ENCODE measurements around the gene MEF2B.
A peak's percentile ranks its signal among the peaks of the same experiment; 100 is the strongest.
"Not testable (repeated sequence)": the region's sequence is repeated elsewhere in the genome, so short reads cannot be mapped to it uniquely, and the experiment has no call there.

Gene MEF2B

DNA sequence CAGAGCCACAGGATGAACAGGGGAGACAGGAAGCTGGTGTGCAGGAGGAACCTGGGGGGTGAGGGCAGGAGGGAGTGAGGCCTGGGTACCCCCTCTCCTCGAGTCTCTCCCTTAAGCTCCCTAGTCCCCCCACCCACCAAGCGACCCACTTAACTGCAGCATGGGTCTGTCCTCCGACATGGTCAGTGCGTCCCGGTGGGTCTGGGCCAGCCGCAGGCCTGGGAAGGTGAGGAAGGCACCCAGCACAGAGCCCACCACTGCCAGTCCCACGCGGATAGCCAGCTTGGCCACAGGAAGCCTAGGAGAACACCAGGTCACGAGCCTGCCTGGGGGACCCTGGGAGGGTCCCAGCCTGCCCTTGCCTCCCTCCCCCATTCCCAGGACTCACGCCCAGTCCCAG, 48.7 kb downstream of the MEF2B start:
- DNase-seq: no peak

DNA sequence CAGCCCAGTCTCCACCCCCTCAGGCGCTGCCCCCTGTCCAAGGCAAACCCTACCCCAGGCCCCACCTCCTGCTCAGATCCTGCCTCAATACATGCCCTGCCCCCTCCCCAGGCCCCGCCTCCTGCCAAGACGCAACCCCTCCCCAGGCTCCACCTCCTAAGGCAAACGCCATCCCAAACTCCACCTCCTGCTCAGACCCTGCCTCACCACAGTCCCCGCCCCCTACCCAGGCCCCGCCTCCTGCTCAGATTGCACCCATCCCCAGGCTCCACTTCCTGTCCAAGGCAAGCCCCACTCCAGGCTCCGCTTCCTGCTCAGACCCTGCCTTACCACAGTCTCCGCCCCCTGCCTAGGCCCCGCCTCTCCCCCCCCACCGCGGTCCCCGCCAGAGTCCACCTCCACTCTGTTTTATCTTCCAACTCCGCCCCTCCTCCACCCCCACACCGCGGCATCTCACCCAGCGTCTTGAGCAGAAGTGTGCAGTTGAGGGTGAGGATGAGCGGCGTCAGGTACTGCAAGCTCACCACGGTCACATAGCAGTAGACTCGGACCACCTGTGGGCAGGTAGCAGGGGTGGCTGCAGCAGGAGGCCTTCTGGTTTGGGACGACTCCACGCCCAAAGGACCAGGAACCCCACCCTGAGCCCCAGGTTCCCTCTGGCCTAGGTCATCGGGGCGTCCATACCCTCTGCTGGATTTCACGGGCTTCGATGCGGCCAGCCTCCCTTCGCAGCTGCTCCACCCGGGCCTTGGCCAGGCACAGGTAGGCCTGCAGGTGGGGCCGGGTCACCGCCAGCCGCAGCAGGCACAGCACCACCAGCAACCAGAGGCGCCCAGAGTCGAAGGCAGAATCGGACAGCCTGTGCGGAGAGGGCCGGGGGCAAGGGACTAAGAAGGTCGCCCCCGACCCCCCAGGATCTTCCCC, 49.5 kb downstream of the MEF2B start:
- no peak for DNase-seq

DNA sequence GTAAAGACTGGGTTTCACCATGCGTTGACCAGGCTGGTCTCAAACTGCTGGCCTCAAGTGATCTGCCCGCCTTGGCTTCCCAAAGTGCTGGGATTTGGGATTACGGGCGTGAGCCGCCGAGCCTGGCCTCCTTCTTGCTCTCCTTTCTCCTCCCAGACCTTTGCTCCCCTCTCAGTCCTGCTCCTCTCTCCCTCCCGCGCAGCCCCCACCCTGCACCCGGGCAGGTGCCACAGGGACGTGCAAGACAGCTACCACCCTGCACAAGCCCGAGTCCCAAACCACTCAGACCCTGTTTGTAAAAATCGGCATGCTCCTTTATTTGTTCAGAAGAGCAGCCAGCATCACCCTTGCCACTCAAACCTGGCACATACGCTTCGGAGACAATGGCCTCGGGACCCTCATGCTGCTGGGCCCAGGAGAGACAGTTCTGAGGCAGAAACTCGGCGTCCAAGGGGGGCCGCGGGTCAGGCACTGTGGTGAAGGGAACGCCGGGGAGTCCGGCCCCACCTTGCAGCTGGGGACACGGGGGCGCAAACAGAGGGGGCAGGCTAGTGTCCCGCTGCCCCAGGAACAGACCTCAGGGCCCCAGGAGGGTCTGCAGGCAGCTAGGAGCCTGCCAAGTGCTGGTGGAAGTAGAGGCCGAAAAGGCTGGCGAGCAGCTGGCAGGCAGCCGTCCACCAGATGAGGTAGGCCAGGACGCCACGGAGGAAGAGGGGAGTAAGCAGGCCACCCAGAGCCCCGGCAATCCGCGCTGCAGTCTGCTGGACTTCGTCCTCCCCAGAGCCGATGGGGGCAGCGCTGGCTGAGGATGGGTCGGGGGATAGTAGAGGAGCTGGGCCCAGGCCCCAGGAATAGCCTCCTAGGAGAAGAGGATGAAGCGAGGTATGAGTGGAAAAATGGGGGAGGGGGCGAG, 50.5 kb downstream of the MEF2B start:
- no peak for DNase-seq

DNA sequence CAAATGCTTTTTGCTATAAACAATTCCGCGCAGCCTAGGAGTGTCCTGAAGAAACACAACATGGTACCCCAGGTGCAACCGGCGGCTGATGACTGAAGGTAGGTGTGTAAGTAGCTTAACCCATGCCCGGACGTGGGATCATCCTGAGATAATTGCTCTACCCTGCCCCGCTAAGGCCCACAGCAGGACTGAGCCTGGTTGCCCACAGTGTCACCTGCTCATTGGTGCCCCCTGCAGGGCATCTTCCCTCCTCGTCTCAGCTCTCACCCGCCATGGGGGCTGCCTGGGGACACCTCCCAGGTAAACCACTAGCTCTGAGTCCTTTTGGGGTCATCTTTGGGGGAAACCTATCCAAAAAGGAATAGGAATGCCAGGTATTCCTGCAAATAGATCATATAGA, 54.1 kb downstream of the MEF2B start:
- DNase-seq: no peak

DNA sequence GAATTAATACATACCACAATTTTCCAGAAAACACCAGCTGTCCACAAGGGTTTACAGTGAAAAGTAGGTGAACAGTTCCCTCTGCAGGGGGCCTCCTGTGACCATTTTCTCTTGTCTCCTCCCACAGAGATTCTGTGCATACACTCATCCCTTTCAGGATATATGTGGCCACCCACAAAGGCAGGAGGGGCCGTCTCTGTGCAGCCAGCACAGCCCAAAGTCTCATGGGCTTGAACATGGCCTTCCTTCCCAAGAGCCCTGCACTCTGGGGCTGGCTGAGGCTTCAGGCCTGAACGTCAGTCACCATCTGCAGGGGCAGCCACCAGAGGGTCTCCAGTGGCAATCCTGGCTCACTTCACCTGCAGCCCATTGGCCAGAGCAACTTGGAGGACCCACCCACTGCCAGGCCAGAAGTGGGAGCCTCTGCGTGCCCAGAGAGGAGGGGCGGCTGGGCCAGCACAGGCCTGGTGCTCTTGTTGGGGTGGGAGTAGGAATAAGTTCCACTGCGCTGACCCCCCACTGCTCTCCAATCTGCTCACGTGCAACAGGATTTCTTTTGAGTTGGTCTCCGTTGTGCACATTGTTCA, 56.9 kb downstream of the MEF2B start:
- peak; percentile 3 for DNase-seq

DNA sequence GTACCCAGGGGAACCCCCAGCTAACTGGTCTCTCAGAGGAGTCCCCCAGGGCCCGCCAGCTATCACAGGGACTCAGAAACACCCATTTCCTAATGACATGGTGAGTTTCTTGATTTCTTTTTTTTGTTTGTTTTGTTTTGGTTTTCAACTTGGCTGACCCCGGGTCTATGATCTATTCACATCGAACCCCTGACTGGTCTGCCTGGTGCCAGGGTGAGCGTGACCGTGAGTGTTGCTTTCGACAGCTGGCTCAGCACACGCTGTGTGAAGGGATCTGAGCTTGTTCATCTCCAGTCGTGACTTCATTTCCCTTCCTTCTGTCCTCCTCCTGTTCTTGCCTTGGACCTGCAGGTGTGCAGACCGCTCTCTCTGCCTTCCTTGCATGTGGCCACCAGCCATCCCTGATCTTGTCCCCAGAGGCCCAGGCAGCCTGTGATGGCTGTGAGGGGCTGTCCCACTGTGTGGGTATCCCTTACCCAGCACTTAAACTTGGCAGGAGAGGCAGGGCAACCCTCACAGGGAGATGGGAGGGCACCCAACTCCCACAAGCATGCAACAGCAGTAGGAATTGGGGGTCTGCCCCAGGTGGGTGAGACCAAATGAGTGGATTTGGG, 58.0 kb downstream of the MEF2B start:
- no peak for DNase-seq

DNA sequence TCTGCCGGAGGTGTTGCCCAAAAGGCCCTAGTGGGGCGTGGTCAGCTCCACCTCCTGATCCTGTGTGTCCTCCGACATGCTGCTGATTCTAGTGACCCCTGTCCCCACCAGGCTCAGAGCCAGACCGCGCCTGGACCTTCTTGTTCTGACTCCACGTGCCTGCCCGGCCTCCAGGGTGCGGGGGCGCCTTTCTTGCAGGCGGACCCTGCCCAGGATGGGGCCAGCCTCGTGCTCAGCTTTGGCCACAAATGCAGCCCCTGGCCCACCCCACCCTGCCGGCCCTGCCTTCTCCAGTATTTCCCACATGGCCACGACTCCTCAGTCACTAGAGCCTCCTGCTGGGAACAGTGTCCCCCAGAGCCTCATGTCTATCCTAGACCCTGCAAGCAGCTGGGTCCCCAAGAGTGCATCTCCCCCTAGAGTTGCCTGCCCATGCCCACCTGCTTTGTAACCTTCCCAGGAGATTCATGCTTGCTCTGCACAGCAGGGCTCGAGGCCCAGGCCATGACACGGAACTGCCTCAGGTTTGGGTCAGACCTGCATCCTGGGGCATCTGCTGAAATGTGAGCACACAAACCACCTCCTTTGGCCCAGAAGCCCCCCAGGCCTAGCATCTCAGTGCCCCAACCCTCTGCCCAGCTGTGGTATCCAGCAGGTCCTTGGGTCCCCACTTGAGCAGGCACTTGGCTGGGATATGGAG, 58.8 kb downstream of the MEF2B start:
- DNase-seq: no peak

DNA sequence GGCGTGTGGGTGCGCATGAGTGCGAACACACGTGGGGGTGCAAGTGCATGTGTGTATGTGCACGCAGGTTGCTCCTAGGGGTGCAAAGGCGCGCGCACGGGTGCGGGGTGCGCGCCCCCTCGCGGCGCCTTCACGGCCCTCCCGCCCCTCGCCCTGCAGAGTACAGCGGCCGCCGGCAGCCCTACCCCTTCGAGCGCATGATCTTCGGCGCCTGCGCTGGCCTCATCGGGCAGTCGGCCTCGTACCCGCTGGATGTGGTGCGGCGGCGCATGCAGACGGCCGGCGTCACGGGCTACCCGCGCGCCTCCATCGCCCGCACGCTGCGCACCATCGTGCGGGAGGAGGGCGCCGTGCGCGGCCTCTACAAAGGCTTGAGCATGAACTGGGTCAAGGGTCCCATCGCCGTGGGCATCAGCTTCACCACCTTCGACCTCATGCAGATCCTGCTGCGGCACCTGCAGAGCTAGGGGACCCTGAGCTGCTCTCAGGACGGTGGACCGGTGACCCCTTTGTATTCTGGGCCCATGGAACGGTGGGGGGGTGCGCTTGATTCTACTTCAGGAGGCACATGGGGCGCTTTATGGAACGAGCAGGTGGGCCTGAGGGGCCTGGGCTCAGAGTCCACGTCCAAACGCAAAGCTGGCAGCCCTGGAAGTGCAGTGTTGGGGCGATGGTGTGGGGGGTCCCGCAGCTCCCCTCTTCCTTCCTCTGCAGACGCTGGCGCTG, 59.5 kb downstream of the MEF2B start:
- DNase-seq: no peak

DNA sequence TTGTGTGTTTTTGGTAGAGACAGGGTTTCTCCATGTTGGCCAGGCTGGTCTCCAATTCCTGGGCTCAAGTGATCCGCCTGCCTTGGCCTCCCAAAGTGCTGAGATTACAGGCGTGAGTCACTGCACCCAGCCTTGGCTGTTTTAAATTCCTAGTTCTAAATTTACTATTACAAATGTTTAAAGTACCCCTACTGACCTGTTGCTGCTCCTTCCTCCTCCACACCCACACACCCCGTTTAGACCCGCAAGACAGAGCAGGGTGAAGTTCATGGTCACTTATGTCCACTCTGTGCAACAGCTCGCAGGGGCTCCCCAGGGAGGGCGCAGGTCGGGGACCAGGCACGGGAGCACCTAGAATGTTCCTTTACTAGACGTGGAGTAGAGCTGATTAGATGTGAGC, 60.5 kb downstream of the MEF2B start:
- DNase-seq: no peak

DNA sequence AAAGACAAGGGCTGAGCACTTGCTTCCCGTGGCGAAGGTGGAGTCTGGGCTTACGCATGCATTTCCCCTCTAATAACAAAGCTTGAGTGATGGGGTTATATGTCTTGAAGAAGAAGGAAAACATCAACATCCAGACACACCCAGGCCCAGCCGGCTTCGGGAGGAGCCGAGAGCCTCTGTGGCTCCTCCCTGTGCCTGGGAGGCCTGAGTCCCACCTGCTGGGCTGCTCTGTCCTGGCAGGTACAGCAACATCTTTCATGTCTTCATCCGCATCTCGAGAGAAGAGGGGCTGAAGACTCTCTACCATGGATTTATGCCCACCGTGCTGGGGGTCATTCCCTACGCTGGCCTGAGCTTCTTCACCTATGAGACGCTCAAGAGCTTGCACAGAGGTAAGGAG, 62.4 kb downstream of the MEF2B start:
- no peak for DNase-seq

DNA sequence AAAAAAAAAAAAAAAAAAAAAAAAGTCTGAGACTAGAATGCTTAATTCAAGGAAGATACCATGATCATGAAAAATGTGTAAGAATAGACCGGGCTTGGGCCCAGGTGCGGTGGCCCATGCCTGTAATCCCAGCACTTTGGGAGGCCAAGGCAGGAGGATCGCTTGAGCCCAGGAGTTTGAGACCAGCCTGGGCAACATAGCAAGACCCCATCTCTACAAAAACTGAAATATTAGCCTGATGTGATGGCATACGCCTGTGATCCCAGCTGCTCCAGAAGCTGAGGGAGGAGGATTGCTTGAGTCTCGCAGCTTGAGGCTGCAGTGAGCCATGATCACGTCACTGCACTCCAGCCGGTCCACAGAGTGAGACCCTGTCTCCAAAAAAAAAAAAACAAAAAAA, 63.1 kb downstream of the MEF2B start:
- DNase-seq: not testable (repeated sequence)

DNA sequence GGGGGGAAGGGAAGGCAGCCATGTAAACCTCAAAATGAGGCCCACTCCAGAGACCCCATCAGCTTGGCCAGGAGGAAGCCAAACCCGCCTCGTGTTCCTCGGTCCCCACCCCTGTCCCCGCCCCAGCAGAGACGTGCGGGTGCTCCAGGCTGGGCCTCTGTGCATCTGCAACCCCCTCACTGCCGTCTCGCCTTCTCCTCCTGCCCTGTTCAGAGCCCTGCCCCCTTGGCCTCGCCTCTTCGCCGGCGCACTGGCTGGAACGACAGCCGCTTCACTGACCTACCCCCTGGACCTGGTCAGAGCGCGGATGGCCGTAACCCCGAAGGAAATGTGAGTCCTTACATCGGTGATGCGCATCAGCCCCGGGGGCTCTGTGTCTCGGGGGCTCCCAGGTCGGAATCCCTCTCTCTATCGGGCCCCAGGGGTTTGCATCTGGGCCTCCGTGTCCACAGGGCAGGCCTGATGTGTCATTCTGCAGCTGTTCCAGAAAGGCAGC, 64.0 kb downstream of the MEF2B start:
- DNase-seq: no peak

DNA sequence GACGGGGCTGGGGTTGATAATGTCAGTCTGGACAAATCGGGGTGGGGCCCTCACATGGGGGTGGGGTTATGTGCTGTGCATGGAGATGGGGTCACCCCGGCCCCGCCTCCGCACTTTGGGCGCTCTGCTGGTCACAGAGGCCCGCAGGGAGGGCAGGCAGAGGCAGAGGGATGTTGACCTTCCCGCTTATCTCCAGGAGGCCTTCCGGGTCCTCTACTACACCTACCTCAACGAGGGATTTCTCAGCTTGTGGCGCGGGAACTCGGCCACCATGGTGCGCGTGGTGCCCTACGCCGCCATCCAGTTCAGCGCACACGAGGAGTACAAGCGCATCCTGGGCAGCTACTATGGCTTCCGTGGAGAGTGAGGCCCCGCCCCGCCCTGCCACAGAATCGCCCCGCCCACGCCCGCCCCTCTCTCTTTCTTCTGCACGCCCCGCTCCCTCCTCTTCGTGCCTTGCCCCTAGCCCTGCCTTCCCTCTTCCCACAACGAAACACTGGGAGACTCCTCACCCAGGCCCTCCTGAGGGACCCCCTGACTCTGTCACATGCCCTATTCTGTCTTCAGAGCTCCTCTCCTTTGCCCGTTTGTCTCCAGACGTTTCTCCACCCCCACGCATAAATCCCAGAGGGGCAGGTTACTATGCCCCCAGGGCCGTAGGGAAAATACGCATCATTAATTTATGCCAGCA, 64.6 kb downstream of the MEF2B start:
- DNase-seq: no peak

DNA sequence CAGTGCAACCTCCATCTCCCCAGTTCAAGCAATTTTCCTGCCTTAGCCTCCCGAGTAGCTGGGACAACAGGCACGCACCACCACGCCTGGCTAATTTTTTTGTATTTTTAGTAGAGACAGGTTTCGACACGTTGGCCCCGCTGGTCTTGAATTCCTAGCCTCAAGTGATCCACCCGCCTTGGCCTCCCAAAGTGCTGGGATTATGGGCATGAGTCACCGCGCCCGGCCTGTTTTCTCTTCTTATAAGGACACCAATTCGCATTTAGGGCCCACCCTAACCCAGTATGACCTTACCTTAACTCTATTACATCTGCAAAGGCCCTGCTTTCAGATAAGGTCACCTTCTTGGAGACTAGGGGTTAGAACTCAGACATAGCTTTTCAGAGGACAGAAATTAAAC, 66.9 kb downstream of the MEF2B start:
- DNase-seq: no peak

DNA sequence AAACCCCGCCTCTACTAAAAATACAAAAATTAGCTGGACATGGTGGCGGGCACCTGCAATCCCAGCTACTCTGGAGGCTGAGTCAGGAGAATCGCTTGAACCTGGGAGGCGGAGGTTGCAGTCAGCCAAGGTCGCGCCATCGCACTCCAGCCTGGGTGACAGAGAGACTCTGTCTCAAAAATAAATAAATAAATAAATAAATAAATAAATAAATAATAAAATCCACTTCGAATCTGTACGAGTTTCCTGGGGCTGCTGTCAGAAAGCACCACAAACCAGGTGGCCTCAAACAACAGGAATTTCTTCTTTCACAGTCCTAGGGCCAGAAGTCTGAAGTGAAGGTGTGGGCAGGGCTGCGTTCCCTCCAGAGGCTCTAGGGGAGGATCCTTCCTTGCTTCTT, 67.5 kb downstream of the MEF2B start:
- DNase-seq: not testable (repeated sequence)

DNA sequence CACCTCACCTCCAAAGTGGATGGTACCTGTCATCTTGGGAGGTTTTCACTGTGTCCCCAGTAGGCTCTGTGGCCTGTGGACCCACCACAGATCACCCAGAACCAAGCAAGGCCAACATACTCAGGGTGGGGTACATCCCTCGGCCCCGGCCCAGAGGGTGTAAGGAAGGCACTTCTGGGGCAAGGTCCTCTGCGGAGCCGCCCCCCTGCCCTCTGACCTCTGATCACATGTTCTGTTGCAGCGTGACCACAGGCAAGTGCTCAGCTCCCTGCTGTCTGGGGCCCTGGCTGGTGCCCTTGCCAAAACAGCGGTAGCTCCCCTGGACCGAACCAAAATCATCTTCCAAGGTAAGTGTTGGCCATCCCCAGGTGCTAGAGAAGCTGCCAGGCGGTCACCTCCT, 68.5 kb downstream of the MEF2B start:
- DNase-seq: no peak

DNA sequence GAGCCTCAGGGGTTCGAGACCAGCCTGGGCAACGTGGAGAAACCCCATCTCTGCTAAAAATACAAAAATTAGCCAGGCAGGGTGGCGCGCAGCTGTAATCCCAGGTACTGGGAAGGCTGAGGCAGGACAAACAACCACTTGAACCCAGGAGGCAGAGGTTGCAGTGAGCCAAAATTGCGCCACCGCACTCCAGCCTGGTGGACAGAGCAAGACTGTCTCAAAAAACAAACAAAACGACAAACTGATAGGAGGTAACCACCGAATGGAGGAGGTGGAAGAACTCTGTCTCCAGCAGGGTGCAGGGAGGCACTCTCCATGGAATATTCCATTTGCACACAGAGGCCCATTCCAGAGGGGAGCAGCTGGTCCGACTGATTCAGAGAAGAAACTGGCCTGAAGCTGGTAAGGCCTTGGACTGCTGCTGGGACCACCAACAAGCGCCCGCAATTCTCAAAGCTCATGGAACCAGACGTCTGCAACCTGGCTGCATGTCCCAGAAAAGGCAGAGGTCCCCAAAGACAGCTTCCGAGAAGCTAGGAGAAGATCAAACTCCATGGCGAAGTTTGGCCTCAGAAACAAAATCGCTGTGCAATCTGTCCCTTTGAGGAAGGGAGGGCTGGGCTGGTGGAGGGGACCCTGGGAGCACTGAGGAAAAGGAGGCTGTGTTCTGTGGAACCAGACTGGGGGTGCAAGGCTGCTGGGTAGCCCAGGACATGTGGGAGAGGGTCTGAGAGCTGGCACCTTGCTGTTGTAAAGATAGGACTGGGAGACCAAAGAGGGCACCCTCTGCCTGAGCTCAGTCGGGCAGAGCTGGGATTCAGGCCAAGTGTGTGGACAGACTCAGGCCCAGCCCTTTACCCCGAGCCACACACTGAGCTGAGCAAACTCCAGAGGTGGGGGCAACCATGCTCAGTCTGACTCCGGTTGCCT, 71.1 kb downstream of the MEF2B start:
- DNase-seq: no peak

DNA sequence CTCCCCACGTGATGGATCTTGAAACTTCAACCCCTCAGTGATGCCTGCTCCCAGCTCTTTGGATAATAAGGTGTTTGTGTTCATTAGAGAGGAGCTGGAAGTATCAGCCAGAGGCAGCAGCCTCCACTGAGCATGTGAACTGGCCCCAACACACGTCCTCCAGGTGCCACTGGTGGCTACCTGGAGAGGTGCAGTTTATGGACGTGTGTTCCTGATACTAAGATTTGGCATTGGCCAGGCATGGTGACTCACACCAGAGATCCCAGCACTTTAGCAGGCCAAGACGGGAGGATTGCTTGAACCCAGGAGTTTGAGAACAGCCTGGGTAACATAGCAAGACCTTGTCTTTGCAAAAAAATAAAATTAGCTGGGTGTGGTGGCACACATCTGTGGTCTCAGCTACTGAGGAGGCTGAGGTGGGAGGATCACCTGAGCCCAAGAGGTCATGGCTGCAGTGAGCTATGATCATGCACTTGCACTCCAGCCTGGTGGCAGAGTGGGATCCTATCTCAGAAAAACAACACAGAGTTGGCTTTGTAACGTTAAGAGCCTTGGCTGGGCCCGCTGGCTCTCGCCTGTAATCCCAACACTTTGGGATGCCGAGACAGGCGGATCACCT, 71.9 kb downstream of the MEF2B start:
- DNase-seq: no peak
